Measurements from ENCODE around the gene RAD23A. TPM values are rescaled to one million over a fixed set of nuclear protein-coding genes. Genes with fewer than 3 reads are reported as not detected.
A peak's percentile ranks its signal among the peaks of the same experiment; 100 is the strongest.
"Not testable (repeated sequence)": the region's sequence is repeated elsewhere in the genome, so short reads cannot be mapped to it uniquely, and the experiment has no call there.

RAD23A gene
- total RNA-seq: 42.6 TPM

- peak; percentile 86 for ATAC-seq
- DNase-seq (ENCODE audit: low spot score): peak; percentile 98
Measured at GRCh38 chr19:12945479-12946091, at the start of gene RAD23A. RAD23A (plus strand) TSS chr19:12945862; CDS start chr19:12945949, 87 bp downstream.

- no peak for DNase-seq (ENCODE audit: low spot score)
- no peak for ATAC-seq
Measured at GRCh38 chr19:12896460-12896859, 49.2 kb upstream of the RAD23A start.

- DNase-seq (ENCODE audit: low spot score) (no peak), ATAC-seq (no peak)
Measured at GRCh38 chr19:12899891-12900518, 45.7 kb upstream of the RAD23A start.

GRCh38 chr19:12907166-12907565 is 38.5 kb upstream of the RAD23A start:
- ATAC-seq: peak; percentile 17
- DNase-seq (ENCODE audit: low spot score): no peak

GRCh38 chr19:12912571-12912970 is 33.1 kb upstream of the RAD23A start:
- no peak for DNase-seq (ENCODE audit: low spot score)
- ATAC-seq: no peak

- ATAC-seq (peak; percentile 75), DNase-seq (ENCODE audit: low spot score) (peak; percentile 61)
Measured at GRCh38 chr19:12913011-12913561, 32.6 kb upstream of the RAD23A start.

- no peak for DNase-seq (ENCODE audit: low spot score)
- no peak for ATAC-seq
Measured at GRCh38 chr19:12913851-12914690, 31.6 kb upstream of the RAD23A start.

GRCh38 chr19:12915860-12916259 is 29.8 kb upstream of the RAD23A start:
- not testable (repeated sequence) for ATAC-seq; DNase-seq (ENCODE audit: low spot score)

- ATAC-seq (no peak), DNase-seq (ENCODE audit: low spot score) (no peak)
Measured at GRCh38 chr19:12918253-12918652, 27.4 kb upstream of the RAD23A start.

GRCh38 chr19:12921047-12921446 is 24.6 kb upstream of the RAD23A start:
- no peak for ATAC-seq
- DNase-seq (ENCODE audit: low spot score): no peak

- ATAC-seq (no peak), DNase-seq (ENCODE audit: low spot score) (no peak)
Measured at GRCh38 chr19:12922959-12923358, 22.7 kb upstream of the RAD23A start.

GRCh38 chr19:12924621-12925310 is 20.9 kb upstream of the RAD23A start:
- DNase-seq (ENCODE audit: low spot score): no peak
- no peak for ATAC-seq

GRCh38 chr19:12930002-12930645 is 15.5 kb upstream of the RAD23A start:
- ATAC-seq (no peak), DNase-seq (ENCODE audit: low spot score) (no peak)

- DNase-seq (ENCODE audit: low spot score) (no peak), ATAC-seq (peak; percentile 6)
Measured at GRCh38 chr19:12932392-12933286, 13.0 kb upstream of the RAD23A start.

GRCh38 chr19:12933287-12934072 is 12.2 kb upstream of the RAD23A start, which contains the start of gene FARSA:
FARSA (minus strand) TSS chr19:12933711; CDS start chr19:12933696, 15 bp downstream.
- DNase-seq (ENCODE audit: low spot score): peak; percentile 92
- peak; percentile 81 for ATAC-seq

GRCh38 chr19:12935071-12935470 is 10.6 kb upstream of the RAD23A start:
- DNase-seq (ENCODE audit: low spot score) (no peak), ATAC-seq (no peak)

GRCh38 chr19:12936582-12936981 is 9.1 kb upstream of the RAD23A start:
- DNase-seq (ENCODE audit: low spot score) (no peak), ATAC-seq (no peak)

Measured in left lobe of liver (tissue), 2 donors.